Transverse colon (tissue), 4 donors: ENCODE results near the gene STAP2. TPM values are rescaled to one million over a fixed set of nuclear protein-coding genes. Genes with fewer than 3 reads are reported as not detected.

Source experiments
- DNase-seq: peaks from one replicate; pipeline ENCODE4 v3.0.0-alpha.2; 2019
- H3K27ac ChIP-seq, 4 donors: fragments of 200-600 bp; sonication (generic); 2 replicates each; pipeline ENCODE4 v1.5.1; 2016 to 2018; ENCODE audit warnings: inconsistent platforms in 4 of 4
- H3K27me3 ChIP-seq: fragments of 200-600 bp; sonication (generic); 2 replicates; pipeline ENCODE4 v1.5.1; 2017; ENCODE audit warnings: inconsistent platforms
- H3K36me3 ChIP-seq, 4 donors: fragments of 200-600 bp; sonication (generic); 2 replicates each; pipeline ENCODE4 v1.5.1; 2017 to 2019; ENCODE audit warnings: inconsistent platforms in 4 of 4
- H3K4me1 ChIP-seq, 4 donors: fragments of 200-600 bp; sonication (generic); 2 replicates each; pipeline ENCODE4 v1.5.1; 2017 to 2020; ENCODE audit warnings: inconsistent platforms in 4 of 4
- H3K4me3 ChIP-seq, 4 donors: fragments of 200-600 bp; sonication (generic); 1 replicate in 1 of 4; 2 replicates in 3 of 4; pipeline versions ENCODE4 v1.5.1 to v1.6.1; 2017 to 2019; ENCODE audit warnings: inconsistent platforms in 4 of 4
- H3K9me3 ChIP-seq, 2 donors: fragments of 200-600 bp; sonication (generic); 2 replicates each; pipeline ENCODE4 v1.5.1; 2017 to 2019; ENCODE audit warnings: inconsistent platforms in 2 of 2
- EP300 ChIP-seq: sonication (generic); formaldehyde crosslinking; IDR thresholded peaks from one replicate; pipeline ENCODE4 v1.6.1; 2017; ENCODE audit warnings: antibody characterized with exemption, low read depth
- POLR2A ChIP-seq: fragments of 450-650 bp; IDR thresholded peaks from one replicate; pipeline ENCODE4 v1.6.1; 2016; ENCODE audit warnings: antibody characterized with exemption, mild to moderate bottlenecking, moderate library complexity
- POLR2AphosphoS5 ChIP-seq, 3 donors: sonication (generic); formaldehyde crosslinking; IDR thresholded peaks; one replicate each; pipeline ENCODE4 v1.6.1; 2016; ENCODE audit warnings: antibody characterized with exemption in 3 of 3
- WGBS, 2 donors: methylation state at CpG; one replicate each; pipeline ENCODE4 v1.1.5; 2018; ENCODE audit warnings: low coverage in 1 of 2; 5-methylcytosine and 5-hydroxymethylcytosine counted together
- in situ Hi-C, 4 donors: fragments of 200-750 bp; cut with MboI; loops; one replicate each; pipeline versions ENCODE4 v1.15.0 to v1.15.1; 2017; ENCODE audit warnings: low sequenced_read_pairs in 3 of 4, low pct_ligation_motif_present in 1 of 4, low pct_unique_long_range_greater_than_20kb in 1 of 4
- intact Hi-C: fragments of 100-400 bp; cut with DNase I; formaldehyde crosslinking; loops from one replicate; pipeline ENCODE4 v1.15.1; 2023; ENCODE audit warnings: low total_unique reads
- total RNA-seq, 4 donors: library from RNA; depleted of rRNA; stranded (reverse); fragments of >200 nt; gene quantifications; one replicate each; pipeline ENCODE4 v1.1.0, GENCODE V29; 2016
- TF ChIP-seq, protein P1 (sequence below), 5 experiments: fragments of 200-600 bp in 3 of 5; fragments of 450-650 bp in 2 of 5; sonication (generic) in 3 of 5; IDR thresholded peaks; 1 replicate in 2 of 5; 2 replicates in 3 of 5; pipeline ENCODE4 v1.5.1; 2016 to 2017; ENCODE audit warnings: antibody characterized with exemption in 5 of 5, inconsistent platforms in 3 of 5, mild to moderate bottlenecking in 2 of 5, moderate library complexity in 1 of 5

The STAP2 gene
- total RNA-seq, 4 donors from 2014 or later = 146 to 680 (median 245) TPM

DNA sequence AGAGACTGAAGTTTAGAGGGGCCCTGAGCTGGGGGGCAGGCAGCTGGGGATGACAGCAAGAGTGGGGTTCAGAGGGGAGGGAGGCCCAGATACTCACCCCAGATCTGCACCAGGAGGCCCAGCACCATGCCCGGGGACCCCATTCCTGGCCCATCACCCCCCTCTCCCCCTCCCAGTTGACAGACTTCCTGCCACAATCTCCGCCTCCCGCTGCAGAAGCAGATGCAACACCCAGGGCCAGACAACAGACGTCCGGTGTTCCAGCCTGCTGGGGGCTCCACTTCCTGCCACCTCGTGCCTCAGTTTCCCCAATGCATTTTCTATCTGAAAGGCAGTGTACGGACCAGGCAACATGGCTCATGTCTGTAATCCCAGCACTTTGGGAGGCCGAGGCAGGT is 36.4 kb downstream of the STAP2 start, which contains the start of gene TMIGD2:
Gene TMIGD2 (minus strand): TSS at position 147 of the 398 bp plus-strand sequence. CDS start 4 bp downstream, at position 143.
- H3K27ac ChIP-seq = peak within 1 kb of the TSS in 3 of 4 donors; percentile 1 to 41 (median 6)
- intact Hi-C loops = no loop called here
- H3K4me1 ChIP-seq = peaks cover 0 to 6% (median 0%) of the 10 kb centered on the region in 4 donors
- no peaks in the 10 kb centered on the region for H3K9me3 ChIP-seq
- no peak for DNase-seq
- H3K36me3 ChIP-seq = no peaks in the 10 kb centered on the region
- in situ Hi-C loops = no loop called here
- no peak within 1 kb of the TSS for H3K4me3 ChIP-seq
- peaks cover 14% of the 10 kb centered on the region for H3K27me3 ChIP-seq
- TF ChIP-seq, protein P1, sequence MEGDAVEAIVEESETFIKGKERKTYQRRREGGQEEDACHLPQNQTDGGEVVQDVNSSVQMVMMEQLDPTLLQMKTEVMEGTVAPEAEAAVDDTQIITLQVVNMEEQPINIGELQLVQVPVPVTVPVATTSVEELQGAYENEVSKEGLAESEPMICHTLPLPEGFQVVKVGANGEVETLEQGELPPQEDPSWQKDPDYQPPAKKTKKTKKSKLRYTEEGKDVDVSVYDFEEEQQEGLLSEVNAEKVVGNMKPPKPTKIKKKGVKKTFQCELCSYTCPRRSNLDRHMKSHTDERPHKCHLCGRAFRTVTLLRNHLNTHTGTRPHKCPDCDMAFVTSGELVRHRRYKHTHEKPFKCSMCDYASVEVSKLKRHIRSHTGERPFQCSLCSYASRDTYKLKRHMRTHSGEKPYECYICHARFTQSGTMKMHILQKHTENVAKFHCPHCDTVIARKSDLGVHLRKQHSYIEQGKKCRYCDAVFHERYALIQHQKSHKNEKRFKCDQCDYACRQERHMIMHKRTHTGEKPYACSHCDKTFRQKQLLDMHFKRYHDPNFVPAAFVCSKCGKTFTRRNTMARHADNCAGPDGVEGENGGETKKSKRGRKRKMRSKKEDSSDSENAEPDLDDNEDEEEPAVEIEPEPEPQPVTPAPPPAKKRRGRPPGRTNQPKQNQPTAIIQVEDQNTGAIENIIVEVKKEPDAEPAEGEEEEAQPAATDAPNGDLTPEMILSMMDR (IDR thresholded peaks at IDR 0.05) = no peak
- TF ChIP-seq EP300 (no peak), POLR2A (no peak), POLR2AphosphoS5 (IDR thresholded peaks at IDR 0.05) (no peak)
- WGBS, 2 donors = 49% methylated on average over 8 of the region's 8 CpGs; no CpG with 5 or more reads in 1 of the 2 donors

DNA sequence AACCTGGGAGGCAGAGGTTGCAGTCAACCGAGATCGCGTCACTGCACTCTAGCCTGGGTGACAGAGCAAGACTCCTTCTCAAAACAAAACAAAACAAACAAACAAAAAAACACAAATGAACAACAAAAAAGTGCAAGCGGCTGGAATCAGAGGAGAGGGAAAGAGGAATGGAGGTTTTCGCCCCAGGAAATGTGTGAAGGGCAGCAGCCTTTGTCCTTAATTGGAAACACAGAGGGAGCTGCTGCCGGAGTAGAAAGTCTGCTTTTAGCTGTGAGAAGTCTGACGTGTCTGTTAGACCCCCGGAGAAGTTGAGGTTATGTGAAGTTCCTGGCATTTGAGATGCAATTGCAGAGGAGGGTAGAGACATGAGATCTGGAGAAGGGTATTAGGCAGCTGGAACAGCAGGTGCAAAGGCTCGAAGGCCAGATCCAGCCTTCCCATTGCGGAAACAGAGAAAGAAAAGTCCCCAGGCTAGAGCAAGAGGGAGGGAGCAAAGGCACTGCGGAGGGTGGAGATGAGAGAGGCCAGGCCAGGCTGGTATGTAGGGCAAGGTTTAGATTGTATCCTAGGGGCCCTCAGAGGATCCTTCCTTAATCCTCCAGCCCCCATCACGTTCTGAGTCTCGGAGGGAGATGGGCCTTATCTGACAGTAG is 36.9 kb downstream of the STAP2 start:
- Histone ChIP-seq H3K9me3 (no peaks in the 10 kb centered on the region), H3K36me3 (no peaks in the 10 kb centered on the region), H3K4me3 (no peak overlapping the region), H3K27me3 (peaks cover 14% of the 10 kb centered on the region), H3K4me1 (peaks cover 0 to 6% (median 0%) of the 10 kb centered on the region in 4 donors), H3K27ac (peak overlapping the region in 3 of 4 donors; percentile 1 to 41 (median 6))
- intact Hi-C loops (no loop called here), in situ Hi-C loops (no loop called here)
- TF ChIP-seq POLR2AphosphoS5 (IDR thresholded peaks at IDR 0.05) (no peak), POLR2A (no peak), EP300 (no peak)
- TF ChIP-seq, protein P1 (IDR thresholded peaks at IDR 0.05) = no peak
- no peak for DNase-seq
- 52 to 68% methylated on average over 10 to 13 of the region's 13 CpGs for WGBS, 2 donors

DNA sequence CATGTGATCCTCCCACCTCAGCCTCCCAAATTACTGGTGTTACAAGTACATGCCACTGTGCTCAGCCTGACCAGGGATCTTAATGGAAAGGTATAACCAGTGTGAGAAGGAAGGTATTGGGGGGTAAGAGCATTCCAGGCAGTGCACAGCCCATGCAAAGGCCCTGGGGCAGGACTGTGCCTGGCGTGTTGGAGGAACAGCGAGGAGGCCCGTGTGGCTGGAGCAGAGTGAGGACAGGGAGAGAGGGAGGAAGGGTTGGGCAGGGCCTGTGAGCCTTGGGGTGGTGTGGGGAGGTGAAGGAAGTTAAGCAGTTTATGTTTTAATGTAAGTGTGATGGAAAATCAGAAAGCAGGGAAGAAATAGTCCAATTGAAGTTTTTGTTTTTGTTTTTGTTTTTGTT is 38.0 kb downstream of the STAP2 start:
- no peak overlapping the region for H3K4me3 ChIP-seq

DNA sequence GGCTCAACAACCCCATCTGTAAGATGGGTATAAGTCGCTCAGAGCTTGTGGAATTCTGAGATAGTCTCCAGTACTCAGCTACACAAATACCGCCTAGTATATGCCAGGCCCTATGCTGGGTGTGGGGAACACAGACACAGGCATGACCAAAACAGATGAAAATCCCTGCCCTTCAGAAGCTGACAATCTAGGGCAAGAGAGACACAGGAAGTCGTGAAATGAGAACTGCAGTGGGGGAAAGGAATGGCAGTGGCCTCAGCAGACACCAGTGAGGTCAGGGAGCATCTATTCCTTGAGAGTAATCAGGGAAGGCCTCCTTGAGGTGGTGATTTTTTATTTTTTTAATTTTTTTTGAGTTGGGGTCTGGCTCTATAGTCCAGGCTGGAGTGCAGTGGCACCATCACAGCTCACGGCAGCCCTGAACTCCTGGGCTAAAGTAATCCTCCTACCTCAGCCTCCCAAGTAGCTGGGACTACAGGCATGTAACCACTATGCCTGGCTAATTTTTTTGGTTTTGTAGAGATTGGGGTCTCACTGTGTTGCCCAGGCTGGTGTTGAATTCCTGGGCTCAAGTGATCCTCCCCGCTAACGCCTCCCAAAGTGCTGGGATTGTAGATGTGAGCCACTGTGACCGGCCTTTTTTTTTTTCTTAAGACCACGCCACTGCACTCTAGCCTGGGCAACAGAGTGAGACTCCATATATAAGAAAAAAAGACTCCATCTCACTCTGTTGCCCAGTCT is 39.6 kb downstream of the STAP2 start:
- intact Hi-C loops = no loop called here
- no peaks in the 10 kb centered on the region for H3K9me3 ChIP-seq
- no peaks in the 10 kb centered on the region for H3K36me3 ChIP-seq
- DNase-seq = no peak
- in situ Hi-C loops = no loop called here
- 80 to 90% methylated on average over 3 to 7 of the region's 8 CpGs for WGBS, 2 donors
- no peaks in the 10 kb centered on the region for H3K27me3 ChIP-seq
- H3K4me3 ChIP-seq = no peak overlapping the region
- no peaks in the 10 kb centered on the region for H3K4me1 ChIP-seq
- H3K27ac ChIP-seq = no peak overlapping the region
- TF ChIP-seq EP300 = no peak
- no peak for TF ChIP-seq POLR2AphosphoS5 (IDR thresholded peaks at IDR 0.05)
- no peak for TF ChIP-seq POLR2A
- TF ChIP-seq, protein P1 (IDR thresholded peaks at IDR 0.05) = no peak

More for the DNA sequence above, 38.0 kb downstream of the STAP2 start:
- Histone ChIP-seq H3K4me1 (peaks cover 0 to 6% (median 0%) of the 10 kb centered on the region in 4 donors), H3K27ac (no peak overlapping the region), H3K27me3 (peaks cover 14% of the 10 kb centered on the region), H3K36me3 (no peaks in the 10 kb centered on the region), H3K9me3 (no peaks in the 10 kb centered on the region)
- DNase-seq = no peak
- 84% methylated on average over 3 of the region's 3 CpGs; no CpG with 5 or more reads in 1 of the 2 donors for WGBS, 2 donors
- in situ Hi-C loops = no loop called here
- intact Hi-C loops = no loop called here
- TF ChIP-seq POLR2AphosphoS5 (IDR thresholded peaks at IDR 0.05) (no peak), EP300 (no peak), POLR2A (no peak)
- TF ChIP-seq, protein P1 (IDR thresholded peaks at IDR 0.05) = no peak
